Measurements from ENCODE around the gene EFS.

The EFS gene

GRCh38 chr14:23377573-23378563, 12.9 kb upstream of the EFS start:
- no peak for DNase-seq

- no peak for DNase-seq
Observed at GRCh38 chr14:23377198-23377550, 12.2 kb upstream of the EFS start.

GRCh38 chr14:23376482-23377197, 11.7 kb upstream of the EFS start, which contains the start of gene CMTM5:
TSS of gene CMTM5 (plus strand) at chr14:23377046. CDS start at chr14:23377252, 206 bp downstream.
- peak; percentile 81 for DNase-seq

- DNase-seq: no peak
Observed at GRCh38 chr14:23375527-23376251, 10.7 kb upstream of the EFS start.

GRCh38 chr14:23373041-23373440, 8.1 kb upstream of the EFS start:
- no peak for DNase-seq

GRCh38 chr14:23372509-23372908, 7.5 kb upstream of the EFS start, which contains the start of gene IL25:
TSS of gene IL25 (plus strand) at chr14:23372809.
- DNase-seq: no peak

- no peak for DNase-seq
Observed at GRCh38 chr14:23371865-23372264, 6.9 kb upstream of the EFS start.

GRCh38 chr14:23370221-23370620, 5.2 kb upstream of the EFS start:
- no peak for DNase-seq

- peak; percentile 75 for DNase-seq
Observed at GRCh38 chr14:23366426-23366921, 1.5 kb upstream of the EFS start.

GRCh38 chr14:23365732-23366425, 907 bp upstream of the EFS start:
- DNase-seq: peak; percentile 75

GRCh38 chr14:23364164-23365035, 572 bp downstream of the EFS start:
- no peak for DNase-seq

GRCh38 chr14:23362200-23362599, 2.8 kb downstream of the EFS start:
- no peak for DNase-seq

- DNase-seq: no peak
Observed at GRCh38 chr14:23361763-23362162, 3.2 kb downstream of the EFS start.

- no peak for DNase-seq
Observed at GRCh38 chr14:23361320-23361719, 3.7 kb downstream of the EFS start.

- DNase-seq: no peak
Observed at GRCh38 chr14:23360496-23360895, 4.5 kb downstream of the EFS start.

GRCh38 chr14:23359722-23360447, 5.1 kb downstream of the EFS start:
- DNase-seq: no peak

- no peak for DNase-seq
Observed at GRCh38 chr14:23359167-23359626, 5.8 kb downstream of the EFS start.

GRCh38 chr14:23358553-23359166, 6.3 kb downstream of the EFS start:
- no peak for DNase-seq

GRCh38 chr14:23358042-23358441, 6.9 kb downstream of the EFS start:
- no peak for DNase-seq

GRCh38 chr14:23357261-23357660, 7.7 kb downstream of the EFS start:
- no peak for DNase-seq

Data from NCI-H2171 treated with DMSO at 0.1 percent for 48 hours (cell line).